ENCODE measurements around the gene RAMACL.

RAMACL gene

GRCh38 chr6:166604328-166604727 lies 17.9 kb upstream of the RAMACL start:
- Histone ChIP-seq H3K27ac (ENCODE audit: low read length) (no peak overlapping the region), H3K27me3 (ENCODE audit: low read depth, low read length) (no peaks in the 10 kb centered on the region), H3K4me1 (ENCODE audit: control insufficient read depth in 1 of 2, insufficient read depth in 2 of 2, low read length in 2 of 2) (no peaks in the 10 kb centered on the region), H3K4me3 (ENCODE audit: low read depth in 1 of 2, low read length in 2 of 2) (no peak overlapping the region), H3K9me3 (ENCODE audit: control insufficient read depth in 1 of 2, low read length in 2 of 2) (no peaks in the 10 kb centered on the region), H3K36me3 (ENCODE audit: control insufficient read depth in 1 of 2, insufficient read depth in 2 of 2, low read length in 2 of 2) (no peaks in the 10 kb centered on the region)

- no peaks in the 10 kb centered on the region for H3K27me3 ChIP-seq (ENCODE audit: low read depth, low read length)
- H3K27ac ChIP-seq (ENCODE audit: low read length): no peak overlapping the region
- no peaks in the 10 kb centered on the region for H3K4me1 ChIP-seq (ENCODE audit: control insufficient read depth in 1 of 2, insufficient read depth in 2 of 2, low read length in 2 of 2)
- no peak overlapping the region for H3K4me3 ChIP-seq (ENCODE audit: low read depth in 1 of 2, low read length in 2 of 2)
- H3K9me3 ChIP-seq (ENCODE audit: control insufficient read depth in 1 of 2, low read length in 2 of 2): no peaks in the 10 kb centered on the region
- no peaks in the 10 kb centered on the region for H3K36me3 ChIP-seq (ENCODE audit: control insufficient read depth in 1 of 2, insufficient read depth in 2 of 2, low read length in 2 of 2)
Observed at GRCh38 chr6:166603043-166603690, 16.7 kb upstream of the RAMACL start.

DNA sequence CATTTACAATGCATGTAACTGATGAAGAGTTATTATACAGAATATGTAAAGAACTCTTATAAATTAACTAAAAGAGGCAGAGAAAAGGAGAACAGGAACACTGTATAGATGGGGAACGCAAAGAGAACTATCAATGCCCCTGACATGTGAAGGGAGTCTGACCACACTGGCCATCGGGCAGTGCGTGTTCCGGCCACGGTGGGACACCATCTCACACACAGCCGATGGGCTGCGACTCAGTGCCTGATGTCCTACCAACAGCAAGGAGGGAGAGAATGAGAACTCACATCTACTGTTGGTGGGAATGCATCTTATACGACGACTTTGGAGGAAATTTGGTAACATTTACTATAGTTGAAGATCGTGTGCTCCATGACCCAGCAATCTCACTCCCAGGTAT lies 15.5 kb upstream of the RAMACL start:
- H3K27ac ChIP-seq (ENCODE audit: low read length): no peak overlapping the region
- no peaks in the 10 kb centered on the region for H3K27me3 ChIP-seq (ENCODE audit: low read depth, low read length)

GRCh38 chr6:166600931-166601330 lies 14.5 kb upstream of the RAMACL start:
- H3K4me3 ChIP-seq (ENCODE audit: low read depth in 1 of 2, low read length in 2 of 2): no peak overlapping the region
- no peaks in the 10 kb centered on the region for H3K36me3 ChIP-seq (ENCODE audit: control insufficient read depth in 1 of 2, insufficient read depth in 2 of 2, low read length in 2 of 2)
- no peaks in the 10 kb centered on the region for H3K27me3 ChIP-seq (ENCODE audit: low read depth, low read length)
- H3K27ac ChIP-seq (ENCODE audit: low read length): no peak overlapping the region
- no peaks in the 10 kb centered on the region for H3K9me3 ChIP-seq (ENCODE audit: control insufficient read depth in 1 of 2, low read length in 2 of 2)
- H3K4me1 ChIP-seq (ENCODE audit: control insufficient read depth in 1 of 2, insufficient read depth in 2 of 2, low read length in 2 of 2): peaks cover 0 to 7% of the 10 kb centered on the region in 2 donors

More for the DNA sequence above, 15.5 kb upstream of the RAMACL start:
- Histone ChIP-seq H3K36me3 (ENCODE audit: control insufficient read depth in 1 of 2, insufficient read depth in 2 of 2, low read length in 2 of 2) (no peaks in the 10 kb centered on the region), H3K4me3 (ENCODE audit: low read depth in 1 of 2, low read length in 2 of 2) (no peak overlapping the region), H3K4me1 (ENCODE audit: control insufficient read depth in 1 of 2, insufficient read depth in 2 of 2, low read length in 2 of 2) (peaks cover 0 to 7% of the 10 kb centered on the region in 2 donors), H3K9me3 (ENCODE audit: control insufficient read depth in 1 of 2, low read length in 2 of 2) (no peaks in the 10 kb centered on the region)

DNA sequence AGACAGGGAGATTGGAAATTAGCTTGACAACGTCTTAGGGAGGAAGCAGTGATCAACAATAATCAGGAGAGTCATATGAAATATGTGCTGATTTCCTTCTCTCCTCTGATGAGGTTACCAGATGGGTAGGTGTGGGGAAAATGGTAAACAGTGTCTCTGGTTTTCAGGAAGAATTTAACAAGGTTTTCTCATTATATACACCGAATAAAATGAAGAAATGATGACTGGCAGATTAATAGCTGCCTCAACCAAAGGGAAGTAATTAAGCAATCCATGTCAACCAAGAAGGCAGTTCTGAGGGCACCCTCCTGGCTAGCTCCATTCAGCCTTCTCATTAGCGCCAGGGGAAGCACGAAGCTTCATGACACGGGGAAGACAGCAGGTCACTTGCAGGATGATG lies 12.7 kb upstream of the RAMACL start:
- Histone ChIP-seq H3K27me3 (ENCODE audit: low read depth, low read length) (no peaks in the 10 kb centered on the region), H3K4me1 (ENCODE audit: control insufficient read depth in 1 of 2, insufficient read depth in 2 of 2, low read length in 2 of 2) (peaks cover 0 to 7% of the 10 kb centered on the region in 2 donors), H3K27ac (ENCODE audit: low read length) (peak overlapping the region; percentile 77), H3K36me3 (ENCODE audit: control insufficient read depth in 1 of 2, insufficient read depth in 2 of 2, low read length in 2 of 2) (no peaks in the 10 kb centered on the region), H3K9me3 (ENCODE audit: control insufficient read depth in 1 of 2, low read length in 2 of 2) (no peaks in the 10 kb centered on the region), H3K4me3 (ENCODE audit: low read depth in 1 of 2, low read length in 2 of 2) (no peak overlapping the region)

DNA sequence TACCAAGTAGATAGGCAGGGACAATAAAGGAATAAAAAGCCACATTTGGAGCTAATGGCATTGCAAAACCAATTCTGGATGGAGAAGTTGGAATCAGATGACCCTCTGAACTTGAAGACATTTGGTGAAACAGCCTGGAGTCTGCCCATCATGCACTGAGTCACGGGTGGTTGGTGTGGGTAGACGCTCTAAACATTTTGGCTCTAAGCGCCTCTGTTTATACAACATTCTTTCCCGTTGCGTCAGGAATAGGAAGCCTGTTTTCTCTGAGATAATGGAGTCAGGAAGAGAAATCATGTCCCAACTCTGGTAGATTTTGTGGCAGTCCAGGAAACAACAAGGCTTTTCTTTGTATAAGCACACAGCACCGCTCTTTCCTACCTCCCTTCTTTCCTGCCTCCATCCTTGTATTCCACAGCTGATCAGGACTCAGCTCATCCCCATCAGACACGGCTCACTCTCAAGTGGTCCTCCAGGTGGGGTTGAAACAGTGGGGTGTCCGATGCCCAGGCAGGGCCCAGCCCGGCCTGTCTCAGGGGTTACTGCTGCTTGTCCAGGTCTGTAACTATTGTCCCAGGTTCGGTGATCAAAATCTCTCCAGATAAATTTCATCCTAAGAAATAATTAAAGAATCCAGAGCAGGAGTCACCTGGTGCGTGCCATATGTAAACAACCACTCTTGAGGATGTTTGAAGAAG lies 12.1 kb upstream of the RAMACL start:
- no peak overlapping the region for H3K4me3 ChIP-seq (ENCODE audit: low read depth in 1 of 2, low read length in 2 of 2)
- no peaks in the 10 kb centered on the region for H3K9me3 ChIP-seq (ENCODE audit: control insufficient read depth in 1 of 2, low read length in 2 of 2)
- H3K27ac ChIP-seq (ENCODE audit: low read length): peak overlapping the region; percentile 77
- no peaks in the 10 kb centered on the region for H3K36me3 ChIP-seq (ENCODE audit: control insufficient read depth in 1 of 2, insufficient read depth in 2 of 2, low read length in 2 of 2)
- H3K4me1 ChIP-seq (ENCODE audit: control insufficient read depth in 1 of 2, insufficient read depth in 2 of 2, low read length in 2 of 2): peaks cover 0 to 7% of the 10 kb centered on the region in 2 donors
- no peaks in the 10 kb centered on the region for H3K27me3 ChIP-seq (ENCODE audit: low read depth, low read length)

- H3K9me3 ChIP-seq (ENCODE audit: control insufficient read depth in 1 of 2, low read length in 2 of 2): no peaks in the 10 kb centered on the region
- H3K4me1 ChIP-seq (ENCODE audit: control insufficient read depth in 1 of 2, insufficient read depth in 2 of 2, low read length in 2 of 2): peaks cover 0 to 7% of the 10 kb centered on the region in 2 donors
- H3K27ac ChIP-seq (ENCODE audit: low read length): peak overlapping the region; percentile 57
- no peaks in the 10 kb centered on the region for H3K36me3 ChIP-seq (ENCODE audit: control insufficient read depth in 1 of 2, insufficient read depth in 2 of 2, low read length in 2 of 2)
- no peak overlapping the region for H3K4me3 ChIP-seq (ENCODE audit: low read depth in 1 of 2, low read length in 2 of 2)
- H3K27me3 ChIP-seq (ENCODE audit: low read depth, low read length): no peaks in the 10 kb centered on the region
Observed at GRCh38 chr6:166597711-166598440, 11.4 kb upstream of the RAMACL start.

DNA sequence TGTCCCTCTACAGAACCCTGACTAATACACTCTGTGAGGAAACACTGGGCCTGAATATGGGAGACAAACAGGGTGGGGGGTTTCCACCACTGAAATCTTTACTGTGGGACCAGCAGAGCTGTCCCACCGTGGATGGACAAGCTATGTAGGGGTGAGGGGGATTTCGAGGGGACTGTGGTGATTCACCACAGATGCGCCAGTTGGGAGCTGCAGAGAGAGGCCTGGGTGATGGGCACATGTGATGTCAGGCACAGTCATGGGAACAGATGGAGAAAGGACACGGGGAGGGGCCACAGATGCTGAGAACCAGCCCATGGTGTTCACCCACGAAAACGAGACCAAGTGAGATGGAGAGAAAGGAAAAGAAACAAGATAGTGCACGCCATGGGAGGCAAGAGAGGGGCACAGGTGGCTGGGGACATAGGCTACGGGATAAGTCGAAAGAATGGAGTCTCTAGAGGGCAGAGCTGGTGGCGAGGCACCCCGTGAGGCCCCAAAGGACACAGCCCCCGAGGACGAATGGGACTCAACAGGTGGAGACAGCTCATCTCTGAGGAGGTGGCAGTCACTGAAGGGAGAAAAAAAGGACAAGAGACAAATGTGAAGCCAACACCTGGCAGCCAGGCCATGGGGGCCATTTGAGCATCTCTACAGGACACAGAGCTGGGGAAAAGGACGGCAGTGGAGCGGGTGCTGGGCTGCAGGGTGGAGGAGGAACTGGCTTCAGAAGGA lies 10.5 kb upstream of the RAMACL start:
- no peak overlapping the region for H3K4me3 ChIP-seq (ENCODE audit: low read depth in 1 of 2, low read length in 2 of 2)
- no peaks in the 10 kb centered on the region for H3K36me3 ChIP-seq (ENCODE audit: control insufficient read depth in 1 of 2, insufficient read depth in 2 of 2, low read length in 2 of 2)
- peaks cover 0 to 7% of the 10 kb centered on the region in 2 donors for H3K4me1 ChIP-seq (ENCODE audit: control insufficient read depth in 1 of 2, insufficient read depth in 2 of 2, low read length in 2 of 2)
- no peaks in the 10 kb centered on the region for H3K9me3 ChIP-seq (ENCODE audit: control insufficient read depth in 1 of 2, low read length in 2 of 2)
- no peak overlapping the region for H3K27ac ChIP-seq (ENCODE audit: low read length)
- H3K27me3 ChIP-seq (ENCODE audit: low read depth, low read length): no peaks in the 10 kb centered on the region

- Histone ChIP-seq H3K9me3 (ENCODE audit: control insufficient read depth in 1 of 2, low read length in 2 of 2) (no peaks in the 10 kb centered on the region), H3K36me3 (ENCODE audit: control insufficient read depth in 1 of 2, insufficient read depth in 2 of 2, low read length in 2 of 2) (no peaks in the 10 kb centered on the region), H3K4me3 (ENCODE audit: low read depth in 1 of 2, low read length in 2 of 2) (no peak overlapping the region), H3K27me3 (ENCODE audit: low read depth, low read length) (no peaks in the 10 kb centered on the region), H3K27ac (ENCODE audit: low read length) (peak overlapping the region; percentile 33), H3K4me1 (ENCODE audit: control insufficient read depth in 1 of 2, insufficient read depth in 2 of 2, low read length in 2 of 2) (peaks cover 0 to 7% of the 10 kb centered on the region in 2 donors)
Observed at GRCh38 chr6:166595949-166596348, 9.5 kb upstream of the RAMACL start.

- no peaks in the 10 kb centered on the region for H3K27me3 ChIP-seq (ENCODE audit: low read depth, low read length)
- no peaks in the 10 kb centered on the region for H3K36me3 ChIP-seq (ENCODE audit: control insufficient read depth in 1 of 2, insufficient read depth in 2 of 2, low read length in 2 of 2)
- peak overlapping the region; percentile 33 for H3K27ac ChIP-seq (ENCODE audit: low read length)
- peaks cover 0 to 7% of the 10 kb centered on the region in 2 donors for H3K4me1 ChIP-seq (ENCODE audit: control insufficient read depth in 1 of 2, insufficient read depth in 2 of 2, low read length in 2 of 2)
- no peak overlapping the region for H3K4me3 ChIP-seq (ENCODE audit: low read depth in 1 of 2, low read length in 2 of 2)
- no peaks in the 10 kb centered on the region for H3K9me3 ChIP-seq (ENCODE audit: control insufficient read depth in 1 of 2, low read length in 2 of 2)
Observed at GRCh38 chr6:166595061-166595780, 8.7 kb upstream of the RAMACL start.
